Tibial nerve (tissue), 3 donors: ENCODE data around the gene MGST2.

Experiments
- EP300 ChIP-seq, 2 donors: sonication (generic); formaldehyde crosslinking; IDR thresholded peaks; one replicate each; pipeline ENCODE4 v1.6.1; 2017; ENCODE audit warnings: antibody characterized with exemption in 2 of 2, mild to moderate bottlenecking in 1 of 2
- POLR2A ChIP-seq, 2 donors: fragments of 450-650 bp; IDR thresholded peaks; one replicate each; pipeline ENCODE4 v1.6.1; 2017; ENCODE audit warnings: antibody characterized with exemption in 2 of 2, mild to moderate bottlenecking in 2 of 2, moderate library complexity in 2 of 2

GRCh38 chr4:139672215-139672614 is 6.6 kb downstream of the MGST2 start:
- no peak for TF ChIP-seq EP300 (IDR thresholded peaks at IDR 0.05)
- no peak for TF ChIP-seq POLR2A (IDR thresholded peaks at IDR 0.05)
